ENCODE results near the gene CLCN1. TPM values are rescaled to one million over a fixed set of nuclear protein-coding genes. Genes with fewer than 3 reads are reported as not detected.

The CLCN1 gene
- total and polyA plus RNA-seq, 10 of the 15 experiments (the other 5 are each of a cell fraction or from before 2014, with no cell fraction given), result 0.30 TPM; not detected in 9

DNA sequence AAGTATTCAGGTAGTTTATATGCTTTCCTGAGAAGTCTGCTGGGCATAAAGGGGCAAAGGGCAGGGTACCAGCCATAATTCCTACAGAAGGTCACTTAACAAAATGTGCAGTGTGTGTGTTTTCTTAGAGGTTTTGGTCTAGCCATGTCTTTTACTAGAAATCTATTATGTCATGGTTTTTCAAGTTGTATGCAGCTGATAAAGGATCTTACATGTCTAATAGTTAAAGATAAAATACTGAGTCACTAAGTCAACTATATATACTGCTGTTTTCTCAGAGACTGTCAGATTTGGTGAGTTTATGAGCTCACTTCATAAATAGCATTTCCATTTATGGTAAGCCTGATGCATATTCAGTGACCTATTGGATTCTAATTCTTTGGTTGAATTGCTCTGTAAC, 20.0 kb upstream of the CLCN1 start (continued):
- no peak for TF ChIP-seq CHD1 (IDR thresholded peaks at IDR 0.05; ENCODE audit: low read depth, low read length)
- TF ChIP-seq, protein P1, sequence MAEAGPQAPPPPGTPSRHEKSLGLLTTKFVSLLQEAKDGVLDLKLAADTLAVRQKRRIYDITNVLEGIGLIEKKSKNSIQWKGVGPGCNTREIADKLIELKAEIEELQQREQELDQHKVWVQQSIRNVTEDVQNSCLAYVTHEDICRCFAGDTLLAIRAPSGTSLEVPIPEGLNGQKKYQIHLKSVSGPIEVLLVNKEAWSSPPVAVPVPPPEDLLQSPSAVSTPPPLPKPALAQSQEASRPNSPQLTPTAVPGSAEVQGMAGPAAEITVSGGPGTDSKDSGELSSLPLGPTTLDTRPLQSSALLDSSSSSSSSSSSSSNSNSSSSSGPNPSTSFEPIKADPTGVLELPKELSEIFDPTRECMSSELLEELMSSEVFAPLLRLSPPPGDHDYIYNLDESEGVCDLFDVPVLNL (IDR thresholded peaks at IDR 0.05; ENCODE audit: low read depth, low read length), result no peak

DNA sequence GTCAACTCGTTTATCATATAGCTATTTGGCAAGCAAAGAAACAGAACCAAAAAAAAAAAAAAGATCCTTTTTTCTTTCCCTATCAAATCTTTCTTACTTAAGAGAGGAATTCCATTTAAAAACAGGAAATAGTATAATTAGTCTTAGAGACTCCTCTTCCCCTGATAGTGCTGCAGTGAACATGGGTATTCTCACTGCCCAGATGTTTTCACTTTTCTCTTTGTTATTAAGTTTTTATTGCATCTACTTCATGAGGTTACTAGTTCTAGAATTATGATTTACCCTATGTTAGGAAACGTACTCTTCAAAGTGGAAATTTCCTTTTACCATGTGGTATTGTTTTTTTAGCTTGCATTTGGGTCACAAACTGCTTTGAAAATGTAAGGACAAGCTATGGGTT, 19.2 kb upstream of the CLCN1 start:
- H3K4me1 ChIP-seq (ENCODE audit: control insufficient read depth, insufficient read depth, low read length), result 0 out of 2 replicates have a peak, but pooled peaks cover 3% of the 10 kb centered on the region
- H3K27ac ChIP-seq (ENCODE audit: control insufficient read depth, insufficient read depth), result no peak overlapping the region
- in situ Hi-C loops (cut with MboI), result no loop called here
- ATAC-seq, result no peak
- TF ChIP-seq, protein P2, sequence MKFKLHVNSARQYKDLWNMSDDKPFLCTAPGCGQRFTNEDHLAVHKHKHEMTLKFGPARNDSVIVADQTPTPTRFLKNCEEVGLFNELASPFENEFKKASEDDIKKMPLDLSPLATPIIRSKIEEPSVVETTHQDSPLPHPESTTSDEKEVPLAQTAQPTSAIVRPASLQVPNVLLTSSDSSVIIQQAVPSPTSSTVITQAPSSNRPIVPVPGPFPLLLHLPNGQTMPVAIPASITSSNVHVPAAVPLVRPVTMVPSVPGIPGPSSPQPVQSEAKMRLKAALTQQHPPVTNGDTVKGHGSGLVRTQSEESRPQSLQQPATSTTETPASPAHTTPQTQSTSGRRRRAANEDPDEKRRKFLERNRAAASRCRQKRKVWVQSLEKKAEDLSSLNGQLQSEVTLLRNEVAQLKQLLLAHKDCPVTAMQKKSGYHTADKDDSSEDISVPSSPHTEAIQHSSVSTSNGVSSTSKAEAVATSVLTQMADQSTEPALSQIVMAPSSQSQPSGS (IDR thresholded peaks at IDR 0.05; ENCODE audit: low read length), result no peak
- TF ChIP-seq HDAC2 (IDR thresholded peaks at IDR 0.05), result no peak
- TF ChIP-seq, protein P3, sequence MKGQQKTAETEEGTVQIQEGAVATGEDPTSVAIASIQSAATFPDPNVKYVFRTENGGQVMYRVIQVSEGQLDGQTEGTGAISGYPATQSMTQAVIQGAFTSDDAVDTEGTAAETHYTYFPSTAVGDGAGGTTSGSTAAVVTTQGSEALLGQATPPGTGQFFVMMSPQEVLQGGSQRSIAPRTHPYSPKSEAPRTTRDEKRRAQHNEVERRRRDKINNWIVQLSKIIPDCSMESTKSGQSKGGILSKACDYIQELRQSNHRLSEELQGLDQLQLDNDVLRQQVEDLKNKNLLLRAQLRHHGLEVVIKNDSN (IDR thresholded peaks at IDR 0.05; ENCODE audit: borderline replicate concordance, extremely low read length, insufficient read depth, low read depth, low read length), result no peak
- no peak for TF ChIP-seq STAT3 (IDR thresholded peaks at IDR 0.05; ENCODE audit: low read depth, low read length)
- TF ChIP-seq, protein P4, sequence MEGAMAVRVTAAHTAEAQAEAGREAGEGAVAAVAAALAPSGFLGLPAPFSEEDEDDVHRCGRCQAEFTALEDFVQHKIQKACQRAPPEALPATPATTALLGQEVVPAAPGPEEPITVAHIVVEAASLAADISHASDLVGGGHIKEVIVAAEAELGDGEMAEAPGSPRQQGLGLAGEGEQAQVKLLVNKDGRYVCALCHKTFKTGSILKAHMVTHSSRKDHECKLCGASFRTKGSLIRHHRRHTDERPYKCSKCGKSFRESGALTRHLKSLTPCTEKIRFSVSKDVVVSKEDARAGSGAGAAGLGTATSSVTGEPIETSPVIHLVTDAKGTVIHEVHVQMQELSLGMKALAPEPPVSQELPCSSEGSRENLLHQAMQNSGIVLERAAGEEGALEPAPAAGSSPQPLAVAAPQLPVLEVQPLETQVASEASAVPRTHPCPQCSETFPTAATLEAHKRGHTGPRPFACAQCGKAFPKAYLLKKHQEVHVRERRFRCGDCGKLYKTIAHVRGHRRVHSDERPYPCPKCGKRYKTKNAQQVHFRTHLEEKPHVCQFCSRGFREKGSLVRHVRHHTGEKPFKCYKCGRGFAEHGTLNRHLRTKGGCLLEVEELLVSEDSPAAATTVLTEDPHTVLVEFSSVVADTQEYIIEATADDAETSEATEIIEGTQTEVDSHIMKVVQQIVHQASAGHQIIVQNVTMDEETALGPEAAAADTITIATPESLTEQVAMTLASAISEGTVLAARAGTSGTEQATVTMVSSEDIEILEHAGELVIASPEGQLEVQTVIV (IDR thresholded peaks at IDR 0.05; ENCODE audit: borderline replicate concordance, partially characterized antibody), result no peak
- no peak for TF ChIP-seq CHD2 (IDR thresholded peaks at IDR 0.05; ENCODE audit: borderline replicate concordance, low read depth, low read length)
- no peak for TF ChIP-seq ZNF687 (IDR thresholded peaks at IDR 0.05)
- peaks cover 3% of the 10 kb centered on the region for H3K79me2 ChIP-seq (ENCODE audit: control insufficient read depth, insufficient read depth, low read length)
- ChIA-PET SMC1A (ENCODE audit: uncharacterized antibody, unreplicated experiment) (interaction anchor here (0.6 to 1.8 kb wide), 7 partner anchors 9 to 56 kb away, joined by 3 to 7 read pairs (median 4); partner anchors contain the start of gene GSTK1), RAD21 (ENCODE audit: unreplicated experiment) (interaction anchor here (0.9 to 1.5 kb wide), 2 partner anchors 56 to 84 kb away, joined by 3 to 6 read pairs; no protein-coding TSS in a partner anchor), POLR2A (interaction anchor here (1.1 kb wide), 2 partner anchors 9 kb away, joined by 3 to 4 read pairs; partner anchors contain the start of gene CASP2), CTCF (interaction anchor here (1.2 to 4.1 kb wide), 5 partner anchors 9 to 83 kb away, joined by 3 to 19 read pairs (median 7); no protein-coding TSS in a partner anchor)
- no peaks in the 10 kb centered on the region for H3K9me3 ChIP-seq (replicated peaks; ENCODE audit: control insufficient read depth, insufficient read depth, low read length)
- no peak overlapping the region for H3K4me2 ChIP-seq (ENCODE audit: control insufficient read depth, insufficient read depth)
- no TSS peak for BruUV-seq (replicated peaks)
- no peak for FAIRE-seq
- H3K9ac ChIP-seq (ENCODE audit: control insufficient read depth, insufficient read depth, low read length), result no peak overlapping the region
- no peaks in the 10 kb centered on the region; the same call in 1 of the 2 replicates for H4K20me1 ChIP-seq (ENCODE audit: control insufficient read depth, insufficient read depth)
- DNase-seq (ENCODE audit: low read depth, low spot score), result no peak
- H2AFZ ChIP-seq (ENCODE audit: control insufficient read depth, low read depth, low read length), result no peak overlapping the region
- 0% methylated on average over 2 of the region's 2 CpGs for WGBS (ENCODE audit: insufficient coverage, insufficient replicate concordance, low lambda C conversion rate, missing lambda C conversion rate)
- no peak overlapping the region for H3K4me3 ChIP-seq
- intact Hi-C loops (cut with micrococcal nuclease; ENCODE audit: unreplicated experiment), result no loop called here
- no peaks in the 10 kb centered on the region for H3K27me3 ChIP-seq (replicated peaks in 1 of 2; ENCODE audit: control insufficient read depth in 2 of 2, insufficient read depth in 2 of 2, low read length in 1 of 2)
- peaks cover 22 to 47% of the 10 kb centered on the region in 2 experiments for H3K36me3 ChIP-seq (ENCODE audit: control insufficient read depth in 2 of 2, insufficient read depth in 2 of 2, low read length in 1 of 2)
